Measurements from ENCODE around the gene RYR2.

Gene RYR2

GRCh38 chr1:237223419-237223818 lies 181.4 kb downstream of the RYR2 start:
- in situ Hi-C loops (cut with MboI; ENCODE audit: low sequenced_read_pairs) = no loop called here
- Histone ChIP-seq H3K9me3 (no peaks in the 10 kb centered on the region), H3K36me3 (replicated peaks) (no peaks in the 10 kb centered on the region), H3K4me3 (no peak overlapping the region), H3K27me3 (ENCODE audit: low read depth) (no peaks in the 10 kb centered on the region), H3K4me1 (no peaks in the 10 kb centered on the region)
- DNase-seq (ENCODE audit: low spot score in 2 of 2) = no peak

- no peaks in the 10 kb centered on the region for H3K36me3 ChIP-seq (replicated peaks)
- in situ Hi-C loops (cut with MboI; ENCODE audit: low sequenced_read_pairs) = no loop called here
- DNase-seq (ENCODE audit: low spot score in 2 of 2) = no peak
- H3K4me3 ChIP-seq = no peak overlapping the region
- H3K27me3 ChIP-seq (ENCODE audit: low read depth) = no peaks in the 10 kb centered on the region
- H3K4me1 ChIP-seq = no peaks in the 10 kb centered on the region
- H3K9me3 ChIP-seq = no peaks in the 10 kb centered on the region
These were observed 184.4 kb downstream of the RYR2 start for GRCh38 chr1:237226177-237226944.

GRCh38 chr1:237227476-237227875 lies 185.5 kb downstream of the RYR2 start:
- Histone ChIP-seq H3K9me3 (no peaks in the 10 kb centered on the region), H3K4me1 (no peaks in the 10 kb centered on the region), H3K4me3 (no peak overlapping the region), H3K36me3 (replicated peaks) (no peaks in the 10 kb centered on the region), H3K27me3 (ENCODE audit: low read depth) (no peaks in the 10 kb centered on the region)
- DNase-seq (ENCODE audit: low spot score in 2 of 2) = no peak
- in situ Hi-C loops (cut with MboI; ENCODE audit: low sequenced_read_pairs) = no loop called here

- no peaks in the 10 kb centered on the region for H3K36me3 ChIP-seq (replicated peaks)
- no peak overlapping the region for H3K4me3 ChIP-seq
- no peaks in the 10 kb centered on the region for H3K27me3 ChIP-seq (ENCODE audit: low read depth)
- no peaks in the 10 kb centered on the region for H3K9me3 ChIP-seq
- no peak for DNase-seq (ENCODE audit: low spot score in 2 of 2)
- no peaks in the 10 kb centered on the region for H3K4me1 ChIP-seq
- in situ Hi-C loops (cut with MboI; ENCODE audit: low sequenced_read_pairs) = no loop called here
These were observed 186.4 kb downstream of the RYR2 start for GRCh38 chr1:237228421-237228820.

GRCh38 chr1:237229333-237229732 lies 187.3 kb downstream of the RYR2 start:
- H3K9me3 ChIP-seq = no peaks in the 10 kb centered on the region
- no peak for DNase-seq (ENCODE audit: low spot score in 2 of 2)
- no peaks in the 10 kb centered on the region for H3K4me1 ChIP-seq
- in situ Hi-C loops (cut with MboI; ENCODE audit: low sequenced_read_pairs) = no loop called here
- H3K27me3 ChIP-seq (ENCODE audit: low read depth) = no peaks in the 10 kb centered on the region
- no peaks in the 10 kb centered on the region for H3K36me3 ChIP-seq (replicated peaks)
- H3K4me3 ChIP-seq = no peak overlapping the region

GRCh38 chr1:237232501-237232900 lies 190.5 kb downstream of the RYR2 start:
- H3K9me3 ChIP-seq = no peaks in the 10 kb centered on the region
- in situ Hi-C loops (cut with MboI; ENCODE audit: low sequenced_read_pairs) = no loop called here
- H3K4me1 ChIP-seq = no peaks in the 10 kb centered on the region
- no peak for DNase-seq (ENCODE audit: low spot score in 2 of 2)
- H3K27me3 ChIP-seq (ENCODE audit: low read depth) = no peaks in the 10 kb centered on the region
- no peaks in the 10 kb centered on the region for H3K36me3 ChIP-seq (replicated peaks)
- H3K4me3 ChIP-seq = no peak overlapping the region

GRCh38 chr1:237235091-237235490 lies 193.1 kb downstream of the RYR2 start:
- H3K27me3 ChIP-seq (ENCODE audit: low read depth) = no peaks in the 10 kb centered on the region
- in situ Hi-C loops (cut with MboI; ENCODE audit: low sequenced_read_pairs) = no loop called here
- no peaks in the 10 kb centered on the region for H3K9me3 ChIP-seq
- no peaks in the 10 kb centered on the region for H3K36me3 ChIP-seq (replicated peaks)
- no peaks in the 10 kb centered on the region for H3K4me1 ChIP-seq
- H3K4me3 ChIP-seq = no peak overlapping the region
- DNase-seq (ENCODE audit: low spot score in 2 of 2) = no peak

GRCh38 chr1:237237721-237238120 lies 195.7 kb downstream of the RYR2 start:
- no peaks in the 10 kb centered on the region for H3K9me3 ChIP-seq
- no peak overlapping the region for H3K4me3 ChIP-seq
- H3K36me3 ChIP-seq (replicated peaks) = no peaks in the 10 kb centered on the region
- in situ Hi-C loops (cut with MboI; ENCODE audit: low sequenced_read_pairs) = no loop called here
- no peak for DNase-seq (ENCODE audit: low spot score in 2 of 2)
- H3K4me1 ChIP-seq = no peaks in the 10 kb centered on the region
- H3K27me3 ChIP-seq (ENCODE audit: low read depth) = no peaks in the 10 kb centered on the region

- no peaks in the 10 kb centered on the region for H3K27me3 ChIP-seq (ENCODE audit: low read depth)
- H3K36me3 ChIP-seq (replicated peaks) = no peaks in the 10 kb centered on the region
- no peak for DNase-seq (ENCODE audit: low spot score in 2 of 2)
- no peak overlapping the region for H3K4me3 ChIP-seq
- H3K4me1 ChIP-seq = no peaks in the 10 kb centered on the region
- in situ Hi-C loops (cut with MboI; ENCODE audit: low sequenced_read_pairs) = no loop called here
- no peaks in the 10 kb centered on the region for H3K9me3 ChIP-seq
These were observed 197.3 kb downstream of the RYR2 start for GRCh38 chr1:237239248-237239647.

- Histone ChIP-seq H3K36me3 (replicated peaks) (no peaks in the 10 kb centered on the region), H3K4me3 (no peak overlapping the region), H3K9me3 (no peaks in the 10 kb centered on the region), H3K27me3 (ENCODE audit: low read depth) (no peaks in the 10 kb centered on the region), H3K4me1 (no peaks in the 10 kb centered on the region)
- DNase-seq (ENCODE audit: low spot score in 2 of 2) = no peak
- in situ Hi-C loops (cut with MboI; ENCODE audit: low sequenced_read_pairs) = no loop called here
These were observed 199.1 kb downstream of the RYR2 start for GRCh38 chr1:237241038-237241437.

GRCh38 chr1:237244778-237245177 lies 202.8 kb downstream of the RYR2 start:
- in situ Hi-C loops (cut with MboI; ENCODE audit: low sequenced_read_pairs) = no loop called here
- no peak for DNase-seq (ENCODE audit: low spot score in 2 of 2)
- H3K27me3 ChIP-seq (ENCODE audit: low read depth) = no peaks in the 10 kb centered on the region
- H3K9me3 ChIP-seq = no peaks in the 10 kb centered on the region
- H3K36me3 ChIP-seq (replicated peaks) = no peaks in the 10 kb centered on the region
- H3K4me1 ChIP-seq = no peaks in the 10 kb centered on the region
- H3K4me3 ChIP-seq = no peak overlapping the region

GRCh38 chr1:237247442-237247841 lies 205.5 kb downstream of the RYR2 start:
- Histone ChIP-seq H3K9me3 (no peaks in the 10 kb centered on the region), H3K4me1 (no peaks in the 10 kb centered on the region), H3K4me3 (no peak overlapping the region), H3K27me3 (ENCODE audit: low read depth) (no peaks in the 10 kb centered on the region), H3K36me3 (replicated peaks) (no peaks in the 10 kb centered on the region)
- DNase-seq (ENCODE audit: low spot score in 2 of 2) = no peak
- in situ Hi-C loops (cut with MboI; ENCODE audit: low sequenced_read_pairs) = no loop called here

GRCh38 chr1:237249120-237249519 lies 207.1 kb downstream of the RYR2 start:
- no peak for DNase-seq (ENCODE audit: low spot score in 2 of 2)
- in situ Hi-C loops (cut with MboI; ENCODE audit: low sequenced_read_pairs) = no loop called here

GRCh38 chr1:237250055-237250454 lies 208.1 kb downstream of the RYR2 start:
- in situ Hi-C loops (cut with MboI; ENCODE audit: low sequenced_read_pairs) = loop anchor here (25.0 kb wide), 1 partner anchor 112 kb away; no protein-coding TSS in a partner anchor
- Histone ChIP-seq H3K4me3 (no peak overlapping the region), H3K4me1 (no peaks in the 10 kb centered on the region), H3K27me3 (ENCODE audit: low read depth) (no peaks in the 10 kb centered on the region), H3K9me3 (no peaks in the 10 kb centered on the region), H3K36me3 (replicated peaks) (no peaks in the 10 kb centered on the region)
- no peak for DNase-seq (ENCODE audit: low spot score in 2 of 2)

More at GRCh38 chr1:237249120-237249519, 207.1 kb downstream of the RYR2 start:
- Histone ChIP-seq H3K9me3 (no peaks in the 10 kb centered on the region), H3K4me1 (no peaks in the 10 kb centered on the region), H3K4me3 (no peak overlapping the region), H3K36me3 (replicated peaks) (no peaks in the 10 kb centered on the region), H3K27me3 (ENCODE audit: low read depth) (no peaks in the 10 kb centered on the region)

- H3K27me3 ChIP-seq (ENCODE audit: low read depth) = no peaks in the 10 kb centered on the region
- in situ Hi-C loops (cut with MboI; ENCODE audit: low sequenced_read_pairs) = loop anchor here (25.0 kb wide), 1 partner anchor 107 kb away; no protein-coding TSS in a partner anchor
- H3K4me1 ChIP-seq = no peaks in the 10 kb centered on the region
These were observed 213.1 kb downstream of the RYR2 start for GRCh38 chr1:237255071-237255470.

More at GRCh38 chr1:237255071-237255470, 213.1 kb downstream of the RYR2 start:
- Histone ChIP-seq H3K9me3 (no peaks in the 10 kb centered on the region), H3K36me3 (replicated peaks) (no peaks in the 10 kb centered on the region), H3K4me3 (no peak overlapping the region)
- DNase-seq (ENCODE audit: low spot score in 2 of 2) = no peak

All from HAP-1 (cell line).